Hepatocyte (in vitro differentiated cells): ENCODE data around the gene TMEM33. TPM values are rescaled to one million over a fixed set of nuclear protein-coding genes. Genes with fewer than 3 reads are reported as not detected.
"Not testable (repeated sequence)": the region's sequence is repeated elsewhere in the genome, so short reads cannot be mapped to it uniquely, and the experiment has no call there.

Source experiments
- DNase-seq: peaks from one replicate; pipeline ENCODE4 v3.0.0-alpha.2; 2016; ENCODE audit warnings: low spot score
- H2AFZ ChIP-seq: fragments of 200-600 bp; sonication (generic); 2 replicates; pipeline ENCODE4 v1.6.0; 2016; ENCODE audit warnings: antibody characterized with exemption, mild to moderate bottlenecking
- H3K27ac ChIP-seq: fragments of 200-600 bp; sonication (generic); 2 replicates; pipeline ENCODE4 v1.5.1; 2016; ENCODE audit warnings: mild to moderate bottlenecking
- H3K27me3 ChIP-seq: fragments of 200-600 bp; sonication (generic); 2 replicates; pipeline ENCODE4 v1.6.1; 2016
- H3K36me3 ChIP-seq: fragments of 200-600 bp; sonication (generic); replicated peaks from 2 replicates; pipeline ENCODE4 v1.5.1; 2016; ENCODE audit warnings: low read depth; ENCODE audit not compliant: insufficient read depth
- H3K4me1 ChIP-seq: fragments of 200-600 bp; sonication (generic); 2 replicates; pipeline ENCODE4 v1.5.1; 2016; ENCODE audit warnings: mild to moderate bottlenecking, moderate library complexity; ENCODE audit not compliant: insufficient read depth
- H3K4me2 ChIP-seq: fragments of 200-600 bp; sonication (generic); 2 replicates; pipeline ENCODE4 v1.6.0; 2016
- H3K4me3 ChIP-seq: fragments of 200-600 bp; sonication (generic); 2 replicates; pipeline ENCODE4 v1.5.1; 2016; ENCODE audit warnings: mild to moderate bottlenecking
- H3K79me2 ChIP-seq: fragments of 200-600 bp; sonication (generic); 2 replicates; pipeline ENCODE4 v1.6.0; 2017; ENCODE audit warnings: mild to moderate bottlenecking
- H3K9me2 ChIP-seq: fragments of 200-600 bp; sonication (generic); replicated peaks from 2 replicates; pipeline ENCODE4 v1.6.0; 2017; ENCODE audit warnings: mild to moderate bottlenecking; ENCODE audit not compliant: insufficient read depth
- H3K9me3 ChIP-seq: fragments of 200-600 bp; sonication (generic); 2 replicates; pipeline ENCODE4 v1.5.1; 2016; ENCODE audit warnings: low read depth, mild to moderate bottlenecking
- H4K20me1 ChIP-seq: fragments of 200-600 bp; sonication (generic); 2 replicates; pipeline ENCODE4 v1.6.0; 2016; ENCODE audit warnings: mild to moderate bottlenecking; ENCODE audit not compliant: insufficient read depth, poor library complexity, severe bottlenecking
- EZH2 ChIP-seq: fragments of 200-600 bp; sonication (generic); IDR thresholded peaks from 2 replicates; pipeline ENCODE4 v1.6.1; 2016; ENCODE audit warnings: antibody characterized with exemption, mild to moderate bottlenecking, borderline replicate concordance
- EZH2phosphoT487 ChIP-seq: fragments of 200-600 bp; sonication (generic); IDR thresholded peaks from one replicate; pipeline ENCODE4 v1.6.1; 2018; ENCODE audit warnings: antibody characterized with exemption, mild to moderate bottlenecking, low read depth, moderate library complexity; ENCODE audit not compliant: unreplicated experiment, severe bottlenecking
- WGBS: methylation state at CpG from one replicate; pipeline ENCODE4 v1.1.6; 2016; ENCODE audit warnings: low lambda C conversion rate; ENCODE audit errors: missing lambda C conversion rate; 5-methylcytosine and 5-hydroxymethylcytosine counted together
- polyA plus RNA-seq: library from polyadenylated mRNA; unstranded; fragments of >200 nt; fragmentation: Nextera tagmentation; extraction: Ambion mirVana; gene quantifications from 2 replicates; pipeline ENCODE4 v1.2.1, GENCODE V29; 2016
- total RNA-seq: library from RNA; depleted of rRNA; stranded (reverse); fragments of >200 nt; gene quantifications from 2 replicates; pipeline ENCODE4 v1.2.3, GENCODE V29; 2014
- TF ChIP-seq, protein P1 (sequence below): fragments of 200-600 bp; sonication (generic); IDR thresholded peaks from 2 replicates; pipeline ENCODE4 v1.5.1; 2016; ENCODE audit warnings: antibody characterized with exemption, mild to moderate bottlenecking; ENCODE audit not compliant: poor library complexity

TMEM33 gene
- total and polyA plus RNA-seq, 2 experiments from 2014 or later: 38.3 to 77.6 TPM

DNA sequence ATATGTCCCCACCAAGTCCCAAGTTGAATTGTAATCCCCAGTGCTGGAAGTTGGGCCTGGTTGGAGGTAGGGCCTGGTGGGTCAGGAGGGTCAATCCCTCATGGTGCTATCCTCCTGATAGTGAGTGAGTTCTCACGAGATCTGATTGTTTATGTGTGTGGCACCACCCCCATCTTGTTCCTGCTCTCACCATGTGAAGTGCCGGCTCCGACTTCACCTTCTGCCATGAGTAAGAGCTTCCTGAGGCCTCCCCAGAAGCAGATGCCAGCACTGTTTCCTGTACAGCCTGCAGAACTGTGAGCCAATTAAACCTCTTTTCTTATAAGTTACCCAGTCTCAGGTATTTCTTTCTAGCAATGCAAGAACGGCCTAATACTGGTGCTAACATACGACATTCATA lies 22.7 kb upstream of the TMEM33 start:
- H3K79me2 ChIP-seq: no peaks in the 10 kb centered on the region
- H3K4me2 ChIP-seq: no peak overlapping the region
- H2AFZ ChIP-seq: no peak overlapping the region
- no peaks in the 10 kb centered on the region for H3K9me3 ChIP-seq
- H3K27me3 ChIP-seq: no peaks in the 10 kb centered on the region
- no peak overlapping the region for H3K27ac ChIP-seq
- no peaks in the 10 kb centered on the region for H4K20me1 ChIP-seq
- TF ChIP-seq EZH2phosphoT487 (no peak), EZH2 (no peak)
- TF ChIP-seq, protein P1, sequence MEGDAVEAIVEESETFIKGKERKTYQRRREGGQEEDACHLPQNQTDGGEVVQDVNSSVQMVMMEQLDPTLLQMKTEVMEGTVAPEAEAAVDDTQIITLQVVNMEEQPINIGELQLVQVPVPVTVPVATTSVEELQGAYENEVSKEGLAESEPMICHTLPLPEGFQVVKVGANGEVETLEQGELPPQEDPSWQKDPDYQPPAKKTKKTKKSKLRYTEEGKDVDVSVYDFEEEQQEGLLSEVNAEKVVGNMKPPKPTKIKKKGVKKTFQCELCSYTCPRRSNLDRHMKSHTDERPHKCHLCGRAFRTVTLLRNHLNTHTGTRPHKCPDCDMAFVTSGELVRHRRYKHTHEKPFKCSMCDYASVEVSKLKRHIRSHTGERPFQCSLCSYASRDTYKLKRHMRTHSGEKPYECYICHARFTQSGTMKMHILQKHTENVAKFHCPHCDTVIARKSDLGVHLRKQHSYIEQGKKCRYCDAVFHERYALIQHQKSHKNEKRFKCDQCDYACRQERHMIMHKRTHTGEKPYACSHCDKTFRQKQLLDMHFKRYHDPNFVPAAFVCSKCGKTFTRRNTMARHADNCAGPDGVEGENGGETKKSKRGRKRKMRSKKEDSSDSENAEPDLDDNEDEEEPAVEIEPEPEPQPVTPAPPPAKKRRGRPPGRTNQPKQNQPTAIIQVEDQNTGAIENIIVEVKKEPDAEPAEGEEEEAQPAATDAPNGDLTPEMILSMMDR: no peak
- no peaks in the 10 kb centered on the region for H3K9me2 ChIP-seq
- 78% methylated on average over 5 of the region's 5 CpGs for WGBS
- no peaks in the 10 kb centered on the region for H3K36me3 ChIP-seq
- peaks cover 4% of the 10 kb centered on the region for H3K4me1 ChIP-seq
- H3K4me3 ChIP-seq: no peak overlapping the region
- no peak for DNase-seq

DNA sequence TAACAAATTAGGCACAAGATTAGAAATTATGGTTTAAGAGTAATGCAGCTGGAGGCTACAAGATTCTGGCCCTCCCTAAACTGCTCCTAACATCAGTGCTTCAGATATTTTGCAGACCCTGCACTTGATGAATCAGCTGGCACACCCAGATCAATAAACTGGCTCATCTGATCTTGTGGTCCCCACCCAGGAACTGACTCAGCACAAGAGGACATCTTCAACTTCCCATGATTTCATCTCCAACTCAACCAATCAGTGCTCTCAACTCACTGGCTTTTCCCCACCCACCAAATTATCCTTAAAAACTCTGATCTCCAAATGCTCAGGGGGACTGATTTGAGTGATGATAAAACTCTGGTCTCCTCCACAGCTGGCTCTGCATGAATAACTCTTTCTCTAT lies 21.7 kb upstream of the TMEM33 start:
- no peak overlapping the region for H3K27ac ChIP-seq
- H3K4me1 ChIP-seq: peaks cover 4% of the 10 kb centered on the region
- H3K9me2 ChIP-seq: no peaks in the 10 kb centered on the region
- no peaks in the 10 kb centered on the region for H3K27me3 ChIP-seq
- no peak for DNase-seq
- H2AFZ ChIP-seq: no peak overlapping the region
- no peaks in the 10 kb centered on the region for H4K20me1 ChIP-seq
- H3K36me3 ChIP-seq: no peaks in the 10 kb centered on the region
- no peaks in the 10 kb centered on the region for H3K79me2 ChIP-seq
- H3K4me2 ChIP-seq: no peak overlapping the region
- TF ChIP-seq EZH2phosphoT487: no peak
- TF ChIP-seq, protein P1: no peak
- TF ChIP-seq EZH2: no peak
- no peaks in the 10 kb centered on the region for H3K9me3 ChIP-seq
- H3K4me3 ChIP-seq: no peak overlapping the region

DNA sequence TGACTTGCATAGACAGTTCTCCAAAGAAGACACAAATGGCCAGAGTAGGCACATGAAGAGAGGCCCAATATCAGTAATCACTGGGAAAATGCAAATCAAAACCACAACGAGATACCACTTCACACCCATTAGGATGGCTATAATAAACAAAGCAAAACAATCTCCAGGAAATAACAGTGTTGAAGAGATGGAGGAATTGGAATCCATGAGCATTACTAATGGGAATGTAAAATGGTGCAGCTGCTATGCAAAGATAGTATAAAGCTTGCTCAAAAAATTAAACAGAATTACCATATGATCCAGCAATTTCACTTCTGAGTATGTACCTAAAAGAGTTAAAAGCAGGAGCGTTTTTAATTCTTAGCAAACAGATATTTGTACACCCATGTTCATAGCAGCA lies 17.0 kb upstream of the TMEM33 start:
- Histone ChIP-seq H3K79me2 (no peaks in the 10 kb centered on the region), H3K9me3 (no peaks in the 10 kb centered on the region), H3K4me2 (no peak overlapping the region), H3K36me3 (no peaks in the 10 kb centered on the region), H4K20me1 (no peaks in the 10 kb centered on the region), H2AFZ (no peak overlapping the region), H3K4me3 (no peak overlapping the region), H3K27me3 (no peaks in the 10 kb centered on the region), H3K9me2 (no peaks in the 10 kb centered on the region), H3K4me1 (no peaks in the 10 kb centered on the region), H3K27ac (no peak overlapping the region)
- TF ChIP-seq EZH2phosphoT487 (no peak), EZH2 (no peak)
- TF ChIP-seq, protein P1: no peak
- no peak for DNase-seq
- WGBS: 71% methylated on average over 2 of the region's 2 CpGs

DNA sequence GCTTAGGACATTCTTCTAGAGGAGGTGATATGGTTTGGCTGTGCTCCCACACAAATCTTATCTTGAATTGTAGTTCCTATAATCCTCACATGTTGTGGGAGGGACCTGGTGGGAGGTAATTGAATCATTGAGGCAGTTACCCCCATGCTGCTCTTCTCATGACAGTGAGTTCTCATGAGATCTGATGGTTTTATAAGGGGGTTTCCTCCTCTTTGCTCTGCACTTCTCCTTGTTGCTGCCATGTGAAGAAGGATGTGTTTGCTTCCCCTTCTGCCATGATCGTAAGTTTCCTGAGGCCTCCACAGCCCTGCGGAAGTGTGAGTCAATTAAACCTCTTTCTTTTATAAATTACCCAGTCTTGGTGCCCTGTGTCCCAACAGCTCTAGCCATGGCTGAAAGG lies 14.8 kb upstream of the TMEM33 start:
- H3K4me1 ChIP-seq, H3K9me3 ChIP-seq, H3K9me2 ChIP-seq, H2AFZ ChIP-seq, DNase-seq, H3K36me3 ChIP-seq, H3K4me2 ChIP-seq, H3K27me3 ChIP-seq, H4K20me1 ChIP-seq, H3K27ac ChIP-seq, H3K4me3 ChIP-seq, H3K79me2 ChIP-seq: not testable (repeated sequence)
- 90% methylated on average over 2 of the region's 2 CpGs for WGBS
